ENCODE results near the gene TNFRSF18. TPM values are rescaled to one million over a fixed set of nuclear protein-coding genes. Genes with fewer than 3 reads are reported as not detected.

The TNFRSF18 gene
- total RNA-seq, 4 donors from 2014 or later: 0.49 to 0.67 TPM; not detected in 2

DNA sequence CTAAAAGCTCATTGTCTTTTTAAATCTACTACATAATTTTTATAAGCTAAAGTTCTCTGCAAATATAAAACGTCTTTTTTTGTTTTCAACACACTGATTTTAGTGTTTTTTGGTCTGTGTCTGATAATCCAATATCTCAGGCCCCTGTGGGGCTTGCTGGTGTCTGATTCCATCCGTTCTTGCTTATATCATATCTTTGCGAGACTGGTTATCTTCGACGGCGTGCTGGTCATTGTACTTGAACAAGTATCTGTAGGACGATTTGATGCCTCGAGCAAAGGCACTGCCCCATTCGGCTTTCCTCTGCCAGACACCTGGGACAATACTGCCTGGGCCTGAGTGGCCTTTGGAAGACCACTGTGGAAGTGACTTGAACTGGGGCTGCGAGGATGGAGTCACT lies 51.1 kb downstream of the TNFRSF18 start:
- no peak for DNase-seq
- no peaks in the 10 kb centered on the region for H3K27me3 ChIP-seq
- 85 to 89% methylated on average over 10 of the region's 10 CpGs for WGBS, 2 donors
- no peaks in the 10 kb centered on the region for H3K9me3 ChIP-seq
- H3K4me1 ChIP-seq: peaks cover 10 to 21% of the 10 kb centered on the region in 2 donors
- intact Hi-C loops (cut with DNase I): no loop called here
- TF ChIP-seq POLR2A (IDR thresholded peaks at IDR 0.05): no peak
- TF ChIP-seq CTCF (IDR thresholded peaks at IDR 0.05): no peak
- H3K4me3 ChIP-seq (replicated peaks in 1 of 3): no peak overlapping the region
- no peaks in the 10 kb centered on the region for H3K36me3 ChIP-seq
- H3K27ac ChIP-seq: no peak overlapping the region

DNA sequence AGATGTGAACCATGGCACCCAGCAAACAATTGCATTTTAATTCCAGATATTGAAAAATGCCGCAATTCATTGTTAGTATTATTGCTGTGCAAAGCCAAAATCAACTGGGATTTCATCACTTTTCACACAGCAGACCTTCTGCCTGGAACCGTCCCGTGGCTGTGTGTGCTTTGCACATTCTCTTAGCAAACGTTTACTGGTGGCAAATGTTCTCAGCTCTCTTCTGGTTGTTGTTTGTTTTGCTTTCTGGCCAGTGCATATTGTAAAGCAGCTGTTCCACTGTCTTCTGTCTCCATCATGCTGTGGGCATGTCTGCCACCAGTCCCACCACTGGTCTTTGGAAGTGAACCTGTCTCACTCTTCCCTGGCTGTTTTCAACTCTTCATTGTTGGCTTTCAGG lies 52.5 kb downstream of the TNFRSF18 start:
- H3K36me3 ChIP-seq: no peaks in the 10 kb centered on the region
- H3K27me3 ChIP-seq: no peaks in the 10 kb centered on the region
- TF ChIP-seq CTCF (IDR thresholded peaks at IDR 0.05): no peak
- TF ChIP-seq POLR2A (IDR thresholded peaks at IDR 0.05): no peak
- no peak for DNase-seq
- 62 to 67% methylated on average over 4 of the region's 4 CpGs for WGBS, 2 donors
- H3K4me3 ChIP-seq (replicated peaks in 1 of 3): no peak overlapping the region
- no peaks in the 10 kb centered on the region for H3K9me3 ChIP-seq
- intact Hi-C loops (cut with DNase I): no loop called here
- peaks cover 10 to 20% of the 10 kb centered on the region in 2 donors for H3K4me1 ChIP-seq
- no peak overlapping the region for H3K27ac ChIP-seq

MicroRNAs encoded within 50 kb of the gene (microRNA counts, 767-probe panel; counts per million panel counts)
- microRNA hsa-miR-200a-3p: 3,272 to 5,943 counts per million in 2 donors
- 3,916 to 7,122 counts per million in 2 donors for microRNA hsa-miR-200b-3p
- microRNA hsa-miR-429: 2,582 to 4,640 counts per million in 2 donors

Small RNA genes lying within 50 kb of the gene (microRNA-seq; reads per million reads assigned to microRNA genes)
- 645 reads per million, percentile 74 among the genes with 10 or more reads in this experiment for gene MIR200A
- gene MIR200B: 3,012 reads per million, percentile 89 among the genes with 10 or more reads in this experiment
- 375 reads per million, percentile 68 among the genes with 10 or more reads in this experiment for gene MIR429

Small RNA genes lying within 50 kb of the gene (small RNA-seq; reads per million reads assigned to genes)
- 1.9 reads per million, percentile 54 among the genes with 10 or more reads in this experiment for gene MIR200A
- gene MIR200B: 18.9 reads per million, percentile 94 among the genes with 10 or more reads in this experiment
- not detected for gene MIR429

Other genes starting within 250 kb of the TNFRSF18 start
- 10 to 100 TPM; 31.9 to 39.8 (median 34.6) TPM for gene NOC2L, start 247.3 kb downstream of the TNFRSF18 start, total RNA-seq
- gene KLHL17, start 246.0 kb downstream of the TNFRSF18 start, total RNA-seq: 10 to 100 TPM in 2 of 4 donors, 1 to 10 TPM in 2; 3.4 to 10.9 (median 10.3) TPM
- under 1 TPM in 2 of 4 donors, not detected in 2; 0.25 to 0.27 TPM for gene PLEKHN1, start 240.1 kb downstream of the TNFRSF18 start, total RNA-seq
- gene PERM1, start 224.5 kb downstream of the TNFRSF18 start, total RNA-seq: under 1 TPM in 1 of 4 donors, not detected in 3; 0.22 TPM
- 10 to 100 TPM in 3 of 4 donors, 1 to 10 TPM in 1; 5.0 to 29.2 (median 18.6) TPM for gene HES4, start 206.5 kb downstream of the TNFRSF18 start, total RNA-seq
- 10 to 100 TPM; 18.5 to 57.5 (median 37.8) TPM for gene ISG15, start 193.1 kb downstream of the TNFRSF18 start, total RNA-seq
- 100 to 1,000 TPM in 3 of 4 donors, 10 to 100 TPM in 1; 68.3 to 147 (median 129) TPM for gene AGRN, start 186.5 kb downstream of the TNFRSF18 start, total RNA-seq
- gene RNF223, start 132.3 kb downstream of the TNFRSF18 start, total RNA-seq: not detected
- gene C1orf159, start 90.5 kb downstream of the TNFRSF18 start, total RNA-seq: 10 to 100 TPM; 10.3 to 27.6 (median 19.6) TPM
- under 1 TPM in 2 of 4 donors, not detected in 2; 0.13 to 0.29 TPM for gene TTLL10, start 32.7 kb downstream of the TNFRSF18 start, total RNA-seq
- gene TNFRSF4, start 7.6 kb upstream of the TNFRSF18 start, total RNA-seq: 1 to 10 TPM; 1.5 to 4.5 (median 3.2) TPM
- gene SDF4, start 25.4 kb upstream of the TNFRSF18 start, total RNA-seq: 100 to 1,000 TPM; 109 to 144 (median 138) TPM
- gene B3GALT6, start 25.6 kb upstream of the TNFRSF18 start, total RNA-seq: 10 to 100 TPM; 18.0 to 32.2 (median 25.5) TPM
- under 1 TPM in 1 of 4 donors, not detected in 3; 0.83 TPM for gene C1QTNF12, start 40.1 kb upstream of the TNFRSF18 start, total RNA-seq
- gene UBE2J2, start 67.3 kb upstream of the TNFRSF18 start, total RNA-seq: 10 to 100 TPM; 33.0 to 58.4 (median 36.2) TPM
- gene SCNN1D, start 73.8 kb upstream of the TNFRSF18 start, total RNA-seq: 1 to 10 TPM in 3 of 4 donors, under 1 TPM in 1; 0.73 to 3.2 (median 1.6) TPM
- gene ACAP3, start 101.3 kb upstream of the TNFRSF18 start, total RNA-seq: 10 to 100 TPM; 31.6 to 51.2 (median 42.1) TPM
- gene PUSL1, start 102.0 kb upstream of the TNFRSF18 start, total RNA-seq: 10 to 100 TPM; 24.0 to 41.4 (median 28.0) TPM
- 100 to 1,000 TPM in 2 of 4 donors, 10 to 100 TPM in 2; 68.9 to 116 (median 94.7) TPM for gene INTS11, start 118.1 kb upstream of the TNFRSF18 start, total RNA-seq
- 10 to 100 TPM; 16.7 to 37.3 (median 24.3) TPM for gene CPTP, start 118.2 kb upstream of the TNFRSF18 start, total RNA-seq
- gene TAS1R3, start 124.7 kb upstream of the TNFRSF18 start, total RNA-seq: 1 to 10 TPM in 2 of 4 donors, under 1 TPM in 2; 0.11 to 1.4 (median 0.68) TPM
- gene DVL1, start 142.8 kb upstream of the TNFRSF18 start, total RNA-seq: 10 to 100 TPM; 46.6 to 79.4 (median 61.7) TPM
- 100 to 1,000 TPM in 3 of 4 donors, 10 to 100 TPM in 1; 57.1 to 143 (median 106) TPM for gene MXRA8, start 152.0 kb upstream of the TNFRSF18 start, total RNA-seq
- 100 to 1,000 TPM in 2 of 4 donors, 10 to 100 TPM in 2; 73.8 to 198 (median 105) TPM for gene AURKAIP1, start 168.6 kb upstream of the TNFRSF18 start, total RNA-seq
- 100 to 1,000 TPM; 167 to 307 (median 215) TPM for gene CCNL2, start 192.7 kb upstream of the TNFRSF18 start, total RNA-seq
- gene MRPL20, start 200.7 kb upstream of the TNFRSF18 start, total RNA-seq: 100 to 1,000 TPM; 123 to 199 (median 160) TPM
- 1 to 10 TPM; 2.0 to 3.2 (median 2.4) TPM for gene ANKRD65, start 214.7 kb upstream of the TNFRSF18 start, total RNA-seq
- gene VWA1, start 229.1 kb upstream of the TNFRSF18 start, total RNA-seq: 10 to 100 TPM; 11.4 to 52.0 (median 30.3) TPM
- 10 to 100 TPM in 2 of 4 donors, 1 to 10 TPM in 2; 4.9 to 29.9 (median 15.1) TPM for gene ATAD3C, start 243.1 kb upstream of the TNFRSF18 start, total RNA-seq

Data from thyroid gland (tissue), 4 donors.